Panc1 (cell line): ENCODE data around the gene ACTL10. TPM values are rescaled to one million over a fixed set of nuclear protein-coding genes. Genes with fewer than 3 reads are reported as not detected.
"Not testable (repeated sequence)": the region's sequence is repeated elsewhere in the genome, so short reads cannot be mapped to it uniquely, and the experiment has no call there.

Experiments used
- ATAC-seq: fragments of 200-7000 bp; cut with Tn5 transposase; 2 replicates; pipeline ENCODE4 v1.9.1; 2020; ENCODE audit warnings: mild to moderate bottlenecking, moderate library complexity
- BruUV-seq: library from RNA; stranded (reverse); fragments of 400-500 nt; replicated peaks from 2 replicates; lab custom pipeline; 2021; lab: Mats Ljungman, UMichigan
- CTCF ChIA-PET: fragments of 300-600 bp; sonication (Branson Sonifier 250); formaldehyde crosslinking; loops from one replicate; lab custom pipeline; 2022; ENCODE audit warnings: antibody characterized with exemption; lab: Charles Lee
- POLR2A ChIA-PET: fragments of 300-600 bp; sonication (Branson Sonifier 250); formaldehyde crosslinking; loops from one replicate; lab custom pipeline; 2022; ENCODE audit warnings: antibody characterized with exemption; lab: Charles Lee
- DNase-seq: peaks from one replicate; pipeline ENCODE4 v3.0.0-alpha.2; 2010; ENCODE audit warnings: low read depth, low spot score
- H3K27ac ChIP-seq: 2 replicates; pipeline ENCODE4 v1.5.1; 2011; ENCODE audit warnings: mild to moderate bottlenecking, low read length, inconsistent platforms
- H3K27me3 ChIP-seq: fragments of 200-500 bp; sonication (Bioruptor generic); 2 replicates; pipeline ENCODE4 v1.6.0; 2014; ENCODE audit warnings: low read length, inconsistent platforms; ENCODE audit not compliant: control insufficient read depth, insufficient read depth
- H3K36me3 ChIP-seq: fragments of 200-500 bp; sonication (Bioruptor generic); 2 replicates; pipeline ENCODE4 v1.5.1; 2014; ENCODE audit warnings: inconsistent platforms, mild to moderate bottlenecking, low read length, moderate library complexity; ENCODE audit not compliant: control insufficient read depth, insufficient read depth
- H3K4me1 ChIP-seq: 2 replicates; pipeline ENCODE4 v1.5.1; 2011; ENCODE audit warnings: inconsistent platforms, mild to moderate bottlenecking, low read length, moderate library complexity; ENCODE audit not compliant: control insufficient read depth, insufficient read depth
- H3K4me3 ChIP-seq, 2 experiments: 2 replicates each; pipeline ENCODE4 v1.5.1; 2011 to 2012; ENCODE audit warnings: low read depth in 2 of 2, low read length in 2 of 2, mild to moderate bottlenecking in 2 of 2, inconsistent platforms in 1 of 2, moderate library complexity in 1 of 2
- H3K9me3 ChIP-seq: fragments of 200-500 bp; sonication (Bioruptor generic); 2 replicates; pipeline ENCODE4 v1.5.1; 2014; ENCODE audit warnings: low read depth, mild to moderate bottlenecking, inconsistent platforms, low read length, moderate library complexity; ENCODE audit not compliant: control insufficient read depth, insufficient read depth
- CTCF ChIP-seq: fragments of 450-650 bp; IDR thresholded peaks from 2 replicates; pipeline ENCODE4 v1.5.1; 2017; ENCODE audit warnings: mild to moderate bottlenecking
- POLR2AphosphoS5 ChIP-seq: IDR thresholded peaks from 2 replicates; pipeline ENCODE4 v1.6.1; 2012; ENCODE audit warnings: mild to moderate bottlenecking, low read depth, low read length, moderate library complexity
- SIN3A ChIP-seq: IDR thresholded peaks from 2 replicates; pipeline ENCODE4 v1.6.1; 2012; ENCODE audit warnings: low read depth, mild to moderate bottlenecking, low read length, moderate library complexity, borderline replicate concordance; ENCODE audit not compliant: insufficient read depth
- TCF7L2 ChIP-seq: IDR thresholded peaks from 2 replicates; pipeline ENCODE4 v1.6.1; 2011; ENCODE audit warnings: mild to moderate bottlenecking, low read depth, low read length, inconsistent platforms
- in situ Hi-C: cut with HindIII; loops from 2 replicates; pipeline ENCODE4 v1.10.0; 2016; ENCODE audit warnings: low sequenced_read_pairs, low pct_unique_long_range_greater_than_20kb
- intact Hi-C: fragments of 100-400 bp; cut with micrococcal nuclease; formaldehyde crosslinking; loops from one replicate; pipeline ENCODE4 v1.10.0; 2022; ENCODE audit not compliant: unreplicated experiment
- total RNA-seq: library from RNA; stranded (reverse); gene quantifications from one replicate; pipeline ENCODE4 v1.2.1, GENCODE V29; 2021; ENCODE audit not compliant: unreplicated experiment
- TF ChIP-seq, protein P1 (sequence below), 2 experiments: IDR thresholded peaks; 2 replicates each; pipeline ENCODE4 v1.6.1; 2011 to 2012; ENCODE audit warnings: low read depth in 2 of 2, control low read depth in 1 of 2, low read length in 1 of 2, mild to moderate bottlenecking in 1 of 2, moderate library complexity in 1 of 2; ENCODE audit not compliant: insufficient read depth in 1 of 2

ACTL10 gene
- total RNA-seq, 1 experiment from 2014 or later: not detected

GRCh38 chr20:33696448-33696847 is 29.7 kb downstream of the ACTL10 start:
- DNase-seq: no peak
- Histone ChIP-seq H3K36me3 (no peaks in the 10 kb centered on the region), H3K27me3 (no peaks in the 10 kb centered on the region), H3K9me3 (no peaks in the 10 kb centered on the region), H3K4me1 (no peaks in the 10 kb centered on the region), H3K4me3 (no peak overlapping the region), H3K27ac (no peak overlapping the region)
- TF ChIP-seq, protein P1, sequence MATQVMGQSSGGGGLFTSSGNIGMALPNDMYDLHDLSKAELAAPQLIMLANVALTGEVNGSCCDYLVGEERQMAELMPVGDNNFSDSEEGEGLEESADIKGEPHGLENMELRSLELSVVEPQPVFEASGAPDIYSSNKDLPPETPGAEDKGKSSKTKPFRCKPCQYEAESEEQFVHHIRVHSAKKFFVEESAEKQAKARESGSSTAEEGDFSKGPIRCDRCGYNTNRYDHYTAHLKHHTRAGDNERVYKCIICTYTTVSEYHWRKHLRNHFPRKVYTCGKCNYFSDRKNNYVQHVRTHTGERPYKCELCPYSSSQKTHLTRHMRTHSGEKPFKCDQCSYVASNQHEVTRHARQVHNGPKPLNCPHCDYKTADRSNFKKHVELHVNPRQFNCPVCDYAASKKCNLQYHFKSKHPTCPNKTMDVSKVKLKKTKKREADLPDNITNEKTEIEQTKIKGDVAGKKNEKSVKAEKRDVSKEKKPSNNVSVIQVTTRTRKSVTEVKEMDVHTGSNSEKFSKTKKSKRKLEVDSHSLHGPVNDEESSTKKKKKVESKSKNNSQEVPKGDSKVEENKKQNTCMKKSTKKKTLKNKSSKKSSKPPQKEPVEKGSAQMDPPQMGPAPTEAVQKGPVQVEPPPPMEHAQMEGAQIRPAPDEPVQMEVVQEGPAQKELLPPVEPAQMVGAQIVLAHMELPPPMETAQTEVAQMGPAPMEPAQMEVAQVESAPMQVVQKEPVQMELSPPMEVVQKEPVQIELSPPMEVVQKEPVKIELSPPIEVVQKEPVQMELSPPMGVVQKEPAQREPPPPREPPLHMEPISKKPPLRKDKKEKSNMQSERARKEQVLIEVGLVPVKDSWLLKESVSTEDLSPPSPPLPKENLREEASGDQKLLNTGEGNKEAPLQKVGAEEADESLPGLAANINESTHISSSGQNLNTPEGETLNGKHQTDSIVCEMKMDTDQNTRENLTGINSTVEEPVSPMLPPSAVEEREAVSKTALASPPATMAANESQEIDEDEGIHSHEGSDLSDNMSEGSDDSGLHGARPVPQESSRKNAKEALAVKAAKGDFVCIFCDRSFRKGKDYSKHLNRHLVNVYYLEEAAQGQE (IDR thresholded peaks at IDR 0.05; ENCODE audit: insufficient read depth in 1 of 2, low read depth in 2 of 2, low read length in 1 of 2): no peak
- TF ChIP-seq CTCF: no peak
- TF ChIP-seq SIN3A: no peak
- TF ChIP-seq POLR2AphosphoS5: no peak
- TF ChIP-seq TCF7L2: no peak
- no peak for ATAC-seq
- BruUV-seq: no TSS peak
- ChIA-PET POLR2A (no interaction called here), CTCF (no interaction called here)
- in situ Hi-C loops: no loop called here
- intact Hi-C loops: no loop called here

DNA sequence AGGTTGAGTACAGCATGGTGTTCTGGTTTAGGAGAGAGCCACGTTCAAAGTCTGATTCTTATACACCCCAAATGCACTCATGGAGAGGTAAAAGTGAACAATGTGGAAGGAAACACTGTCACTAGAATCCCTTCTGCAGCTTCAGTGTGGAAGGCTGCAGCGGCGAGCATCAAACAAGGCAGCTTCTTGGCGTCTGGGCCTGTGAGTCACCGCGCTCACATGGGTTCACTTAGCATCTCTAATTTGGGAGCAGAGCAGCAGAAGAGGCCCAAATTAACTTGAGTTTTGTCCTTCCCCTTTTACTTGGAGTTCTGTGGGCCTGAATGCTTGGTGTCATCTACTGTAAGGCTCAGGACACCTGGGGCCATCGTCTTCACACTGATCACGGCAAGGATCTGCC is 30.4 kb downstream of the ACTL10 start:
- no peak for ATAC-seq
- Histone ChIP-seq H3K4me3 (no peak overlapping the region), H3K9me3 (no peaks in the 10 kb centered on the region), H3K27me3 (no peaks in the 10 kb centered on the region), H3K4me1 (no peaks in the 10 kb centered on the region), H3K27ac (no peak overlapping the region), H3K36me3 (no peaks in the 10 kb centered on the region)
- no peak for DNase-seq
- TF ChIP-seq CTCF (no peak), TCF7L2 (no peak), POLR2AphosphoS5 (no peak), SIN3A (no peak)
- TF ChIP-seq, protein P1 (IDR thresholded peaks at IDR 0.05; ENCODE audit: insufficient read depth in 1 of 2, low read depth in 2 of 2, low read length in 1 of 2): no peak
- ChIA-PET CTCF (no interaction called here), POLR2A (no interaction called here)
- in situ Hi-C loops: no loop called here
- BruUV-seq: no TSS peak
- intact Hi-C loops: no loop called here

DNA sequence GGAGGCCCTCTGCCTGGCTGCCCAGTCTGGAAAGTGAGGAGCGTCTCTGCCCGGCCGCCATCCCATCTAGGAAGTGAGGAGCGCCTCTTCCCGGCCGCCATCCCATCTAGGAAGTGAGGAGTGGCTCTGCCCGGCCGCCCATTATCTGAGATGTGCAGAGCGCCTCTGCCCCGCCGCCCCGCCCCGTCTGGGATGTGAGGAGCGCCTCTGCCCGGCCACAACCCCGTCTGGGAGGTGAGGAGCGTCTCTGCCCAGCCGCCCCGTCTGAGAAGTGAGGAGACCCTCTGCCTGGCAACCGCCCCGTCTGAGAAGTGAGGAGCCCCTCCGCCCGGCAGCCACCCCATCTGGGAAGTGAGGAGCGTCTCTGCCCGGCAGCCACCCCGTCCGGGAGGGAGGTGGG is 32.2 kb downstream of the ACTL10 start:
- H3K4me3 ChIP-seq, H3K27ac ChIP-seq, CTCF ChIA-PET, ATAC-seq, BruUV-seq, H3K4me1 ChIP-seq, DNase-seq, H3K9me3 ChIP-seq, intact Hi-C loops, POLR2A ChIA-PET, H3K36me3 ChIP-seq, H3K27me3 ChIP-seq, in situ Hi-C loops: not testable (repeated sequence)
